GM19025 (cell line): ENCODE measurements around the gene CDK10.
A peak's percentile ranks its signal among the peaks of the same experiment; 100 is the strongest.
"Not testable (repeated sequence)": the region's sequence is repeated elsewhere in the genome, so short reads cannot be mapped to it uniquely, and the experiment has no call there.

Source experiments
- ATAC-seq: cut with Tn5 transposase; IDR thresholded peaks from one replicate; pipeline ENCODE4 v1.9.1; 2021; ENCODE audit warnings: mild to moderate bottlenecking, low read depth, moderate library complexity; ENCODE audit not compliant: unreplicated experiment

The CDK10 gene, protein sequence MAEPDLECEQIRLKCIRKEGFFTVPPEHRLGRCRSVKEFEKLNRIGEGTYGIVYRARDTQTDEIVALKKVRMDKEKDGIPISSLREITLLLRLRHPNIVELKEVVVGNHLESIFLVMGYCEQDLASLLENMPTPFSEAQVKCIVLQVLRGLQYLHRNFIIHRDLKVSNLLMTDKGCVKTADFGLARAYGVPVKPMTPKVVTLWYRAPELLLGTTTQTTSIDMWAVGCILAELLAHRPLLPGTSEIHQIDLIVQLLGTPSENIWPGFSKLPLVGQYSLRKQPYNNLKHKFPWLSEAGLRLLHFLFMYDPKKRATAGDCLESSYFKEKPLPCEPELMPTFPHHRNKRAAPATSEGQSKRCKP

DNA sequence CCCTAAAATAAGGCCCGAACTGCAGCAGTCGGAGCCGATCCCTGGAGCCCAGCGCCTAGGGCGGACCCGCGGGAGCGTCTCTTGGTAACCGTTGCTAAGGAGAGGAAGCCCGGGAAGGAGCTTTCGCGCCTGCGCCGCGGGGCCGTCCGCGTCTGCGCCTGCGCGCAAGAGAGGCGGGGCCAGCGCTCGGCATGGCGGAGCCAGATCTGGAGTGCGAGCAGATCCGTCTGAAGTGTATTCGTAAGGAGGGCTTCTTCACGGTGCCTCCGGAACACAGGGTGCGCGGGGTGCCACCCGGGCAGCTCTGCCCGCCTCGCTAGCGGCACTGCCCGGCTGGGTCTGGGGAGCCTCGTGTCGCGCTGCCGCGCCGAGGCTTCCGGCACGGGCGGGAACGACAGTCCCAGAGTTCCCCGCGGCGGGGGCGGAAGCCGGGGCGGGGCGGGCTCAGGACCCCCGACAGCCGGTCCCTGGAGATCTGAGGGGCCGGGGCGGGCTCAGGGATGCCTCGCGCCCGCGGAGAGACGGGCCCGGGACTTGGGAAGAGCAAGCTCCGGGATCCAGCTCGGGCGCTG lies at the start of gene CDK10:
Gene CDK10, plus strand, starts transcription at position 170 of the 572 bp plus-strand sequence. Its CDS starts 22 bp downstream, at position 192.
- peak; percentile 81 for ATAC-seq

DNA sequence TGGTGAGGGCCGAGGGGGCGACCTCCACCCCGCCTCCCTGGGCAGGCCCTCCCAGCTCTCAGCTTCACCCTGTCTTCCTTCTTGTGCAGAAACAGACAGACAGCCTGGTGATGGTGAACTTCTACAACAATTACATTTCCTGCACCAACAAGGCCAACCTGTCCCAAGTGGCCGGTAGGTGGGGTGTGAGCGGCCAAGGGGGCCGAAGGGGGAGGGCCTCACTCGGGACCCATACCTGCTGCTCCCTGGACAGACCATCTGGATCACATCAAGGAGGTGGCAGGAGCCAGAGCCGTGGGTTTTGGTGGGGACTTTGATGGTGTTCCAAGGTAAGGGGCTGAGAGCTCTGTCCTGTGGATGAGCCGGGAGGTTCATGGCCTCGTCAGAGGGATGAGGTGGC lies 49.1 kb upstream of the CDK10 start:
- ATAC-seq = no peak

DNA sequence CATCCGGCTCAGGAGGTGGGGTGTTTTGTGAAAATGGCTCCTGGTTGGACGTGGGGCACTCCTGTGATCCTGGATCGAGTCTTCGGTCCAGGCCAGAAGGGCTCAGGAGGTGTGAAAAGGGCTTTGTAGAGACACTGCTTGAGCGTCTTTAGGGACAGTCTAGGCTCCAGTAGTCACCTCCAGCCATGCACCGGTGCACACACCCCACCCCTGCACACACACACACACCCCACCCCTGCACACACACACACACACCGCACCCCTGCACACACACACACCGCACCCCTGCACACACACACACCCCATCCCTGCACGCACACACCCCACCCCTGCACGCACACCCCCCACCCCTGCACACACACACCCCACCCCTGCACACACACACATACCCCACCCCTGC lies 48.0 kb upstream of the CDK10 start:
- ATAC-seq = no peak

DNA sequence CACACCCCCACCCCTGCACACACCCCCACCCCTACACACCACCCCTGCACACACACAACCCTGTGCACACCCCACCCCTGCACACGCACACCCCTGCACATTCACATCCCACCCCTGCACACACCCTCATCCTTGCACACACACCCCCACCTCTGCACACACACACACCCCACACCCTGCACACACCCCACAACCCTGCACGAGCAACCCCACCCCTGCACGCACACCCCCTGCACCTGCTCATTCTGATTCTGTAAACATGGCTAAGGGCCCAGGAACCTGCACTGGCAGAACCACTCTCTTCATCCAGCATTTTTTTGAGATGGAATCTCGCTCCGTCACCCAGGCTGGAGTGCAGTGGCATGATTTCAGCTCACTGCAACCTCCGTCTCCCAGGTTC lies 47.1 kb upstream of the CDK10 start:
- ATAC-seq = no peak

DNA sequence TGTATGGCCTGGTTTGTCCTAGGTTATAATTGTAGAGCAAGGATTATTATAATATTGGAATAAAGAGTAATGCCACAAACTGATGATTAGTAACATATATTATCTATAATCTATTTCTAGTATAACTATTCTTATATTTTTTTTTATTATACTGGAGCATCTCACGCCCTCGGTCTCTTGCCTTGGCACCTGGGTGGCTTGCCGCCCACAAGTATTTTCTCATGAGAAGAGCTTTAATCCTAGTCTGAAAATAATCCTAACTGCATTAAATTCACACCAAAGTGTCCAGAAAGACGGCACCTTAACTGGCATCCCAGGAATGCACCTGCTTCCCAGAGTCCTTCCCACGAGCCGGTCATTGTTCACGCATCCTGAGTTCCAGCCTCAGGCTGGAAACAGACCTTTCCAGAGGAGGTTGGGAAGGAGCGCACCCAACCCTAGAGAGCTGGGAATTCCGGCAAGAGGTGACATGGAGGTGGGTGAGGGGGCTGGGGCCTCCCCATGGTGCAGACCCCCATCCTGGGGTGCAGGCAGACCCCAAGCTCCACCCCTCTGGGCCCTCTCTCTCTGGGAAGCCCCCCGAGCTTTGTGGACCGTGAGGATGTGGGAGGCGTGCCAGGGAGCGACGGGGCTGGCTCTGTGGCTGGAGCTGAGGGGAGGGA lies 44.9 kb upstream of the CDK10 start:
- no peak for ATAC-seq

DNA sequence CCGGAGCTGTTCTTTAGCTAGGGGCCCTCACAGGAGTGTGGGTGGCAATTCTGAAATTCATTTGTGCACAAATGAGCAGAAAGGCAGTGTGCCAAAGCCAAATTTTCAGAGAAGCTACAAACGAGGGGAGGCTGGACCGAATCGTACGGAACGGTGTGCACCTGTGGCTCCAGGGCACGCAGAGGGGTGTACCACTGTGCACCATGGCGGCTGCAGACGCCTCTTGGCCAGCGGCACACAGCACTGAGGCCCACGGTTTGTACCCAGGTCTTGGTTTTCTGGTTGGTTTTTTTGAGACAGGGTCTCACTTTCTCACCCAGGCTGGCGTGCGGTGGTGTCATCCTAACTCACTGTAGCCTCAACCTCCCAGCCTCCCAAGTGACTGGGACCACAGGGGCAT lies 43.9 kb upstream of the CDK10 start:
- ATAC-seq = no peak

DNA sequence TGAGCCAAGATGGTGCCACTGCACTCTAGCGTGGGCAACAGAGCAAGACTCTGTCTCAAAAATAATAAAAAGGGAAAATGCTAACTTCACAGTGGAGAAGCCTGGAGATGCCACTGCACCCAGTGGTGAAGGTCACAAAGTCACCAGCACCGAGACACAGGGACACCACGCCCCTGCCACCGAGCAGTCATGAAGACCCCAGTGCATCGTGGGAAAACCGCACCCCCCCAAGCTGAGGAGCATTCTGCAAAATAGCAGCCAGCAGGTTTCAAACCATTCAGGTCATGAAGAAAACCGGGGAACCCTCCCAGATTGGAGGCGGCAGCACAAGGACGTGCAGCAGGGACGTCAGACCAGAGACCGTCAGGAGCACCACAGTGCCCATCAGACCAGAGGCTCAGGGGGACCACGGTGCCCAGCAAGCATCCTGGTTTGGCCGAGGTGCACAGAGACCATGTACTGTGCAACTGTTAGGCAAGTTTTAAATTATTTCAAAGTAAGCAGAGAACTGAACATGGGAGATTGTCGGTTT lies 42.7 kb upstream of the CDK10 start:
- ATAC-seq = no peak

DNA sequence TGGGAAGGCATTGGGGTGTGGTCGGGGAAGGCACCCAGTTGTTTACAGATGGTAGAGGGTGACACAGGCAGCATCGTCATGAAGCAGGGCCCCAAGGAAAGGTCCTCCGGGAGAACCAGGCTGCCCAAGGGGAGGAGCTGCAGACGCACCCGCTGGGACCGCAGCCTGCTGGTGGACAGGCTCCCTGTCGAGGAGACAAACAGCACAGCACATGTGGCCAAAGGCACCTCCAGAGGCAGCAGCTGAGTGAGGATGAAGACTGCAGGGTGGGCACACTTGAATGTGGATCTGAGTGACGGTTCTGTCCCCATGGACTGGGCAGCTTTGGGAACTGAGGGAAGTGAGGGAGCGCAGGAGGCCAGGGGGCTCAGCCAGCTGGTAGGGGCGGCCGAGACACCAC lies 41.4 kb upstream of the CDK10 start:
- ATAC-seq = no peak

DNA sequence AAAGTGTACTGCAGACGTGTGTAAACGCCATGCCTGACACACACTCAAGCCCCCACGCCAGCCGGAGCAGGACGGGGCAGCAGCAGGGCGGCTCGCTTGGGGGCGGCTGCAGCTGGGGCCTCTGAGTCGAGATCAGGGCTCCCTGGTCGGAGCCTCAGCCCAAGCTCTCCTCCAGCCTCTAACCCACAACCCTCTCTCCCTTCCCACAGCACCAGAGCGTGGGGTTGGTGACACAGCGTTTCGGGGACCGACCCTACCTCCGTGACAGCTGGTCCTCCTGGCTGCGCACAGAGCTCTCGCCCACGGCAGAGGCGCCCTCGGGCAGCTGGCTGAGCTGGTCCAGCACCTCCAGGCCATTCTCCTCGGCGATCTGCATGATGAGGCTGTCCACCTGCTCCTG lies 40.2 kb upstream of the CDK10 start:
- no peak for ATAC-seq

DNA sequence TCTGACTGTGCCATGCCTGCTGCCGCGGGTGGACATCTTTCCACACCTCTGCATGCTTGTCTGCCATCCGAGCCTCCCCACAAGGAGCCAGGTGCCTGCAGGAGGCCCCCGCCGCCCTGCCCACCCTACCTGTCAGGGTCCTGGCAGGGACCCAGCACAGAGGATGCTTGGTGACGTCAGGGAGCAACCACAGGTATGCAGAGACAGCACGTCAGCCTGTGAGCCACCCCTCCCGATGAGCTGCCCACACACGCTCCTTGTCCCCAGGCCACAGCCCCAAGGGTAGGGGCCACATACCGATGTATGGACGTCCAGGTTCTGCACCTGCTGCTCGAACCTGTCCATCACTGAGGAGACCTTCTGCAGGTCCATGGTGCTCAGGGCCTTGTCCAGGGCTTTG lies 39.6 kb upstream of the CDK10 start:
- no peak for ATAC-seq

DNA sequence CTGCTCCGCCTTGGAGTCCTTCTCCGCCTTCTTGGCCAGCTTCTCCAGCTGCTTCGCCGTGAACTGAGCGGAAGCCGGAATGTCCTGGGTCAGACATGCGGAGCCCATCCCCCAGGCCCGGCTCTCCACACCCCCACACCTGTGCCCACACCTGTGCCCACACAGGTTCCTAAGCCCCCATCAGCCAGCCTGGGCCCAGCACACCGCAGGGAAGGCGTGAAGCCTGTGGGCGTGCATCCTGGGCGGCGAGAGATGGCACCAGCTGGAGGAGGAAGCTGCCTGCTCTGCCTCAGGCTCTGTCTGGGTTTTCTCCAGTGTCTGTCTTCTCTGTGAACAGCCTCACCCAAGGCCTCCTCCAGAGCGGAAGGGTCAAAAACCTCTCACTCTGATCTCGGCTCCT lies 34.9 kb upstream of the CDK10 start:
- ATAC-seq = no peak

DNA sequence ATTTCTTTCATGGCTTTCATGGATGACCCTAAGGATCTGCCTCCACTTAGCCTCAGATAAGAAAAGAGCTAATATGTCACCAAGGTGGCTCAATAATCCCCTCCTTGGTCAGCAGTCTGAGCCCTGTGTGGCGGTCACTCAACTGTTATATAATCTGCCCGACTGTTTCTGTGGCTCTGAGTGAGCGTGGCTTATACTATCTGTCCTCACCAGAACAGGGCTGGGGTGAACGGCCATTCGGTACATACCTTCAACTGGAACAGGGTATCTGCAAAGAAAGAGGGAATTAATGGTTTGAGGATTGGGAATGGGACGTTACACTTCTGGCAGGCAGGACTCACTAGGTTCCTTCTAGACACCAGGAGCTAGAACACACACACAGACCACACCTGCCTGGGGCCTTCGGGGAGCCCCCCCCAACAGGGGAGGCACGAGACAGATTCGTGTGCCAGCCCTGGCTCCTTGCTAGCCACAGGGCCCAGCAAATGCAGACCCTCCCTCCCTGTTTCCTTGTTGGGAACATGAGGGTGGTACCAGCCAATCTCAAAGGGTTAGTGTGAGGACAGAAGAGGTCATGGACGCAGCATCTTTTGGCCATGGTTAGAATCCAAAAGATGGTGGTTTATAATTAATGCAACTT lies 32.7 kb upstream of the CDK10 start:
- no peak for ATAC-seq

DNA sequence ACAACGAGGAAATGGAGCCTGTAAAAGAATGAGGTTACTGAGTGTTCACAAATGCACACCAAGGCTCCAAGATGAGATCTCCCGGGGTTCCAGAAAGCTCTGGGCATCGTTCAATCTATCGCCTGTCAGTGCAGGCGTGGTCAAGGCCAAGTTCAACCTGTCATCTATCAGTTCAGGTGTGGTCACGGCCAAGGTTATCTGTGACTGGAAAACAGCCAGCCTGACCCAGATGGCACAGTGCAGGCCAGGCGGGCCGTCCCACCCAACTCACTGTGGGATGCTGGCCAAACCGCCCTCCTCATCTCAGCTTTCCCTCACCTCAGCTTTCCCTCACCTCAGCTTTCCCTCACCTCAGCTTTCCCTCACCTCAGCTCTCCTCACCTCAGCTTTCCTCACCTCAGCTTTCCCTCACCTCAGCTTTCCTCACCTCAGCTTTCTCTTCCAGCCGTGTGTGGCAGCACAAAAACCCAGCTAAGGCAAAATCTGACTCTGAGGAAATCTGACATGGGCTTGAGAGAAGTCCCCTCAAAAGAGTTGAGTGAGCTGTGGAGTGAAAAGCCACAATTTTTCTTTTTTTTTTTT lies 31.3 kb upstream of the CDK10 start:
- ATAC-seq = no peak

DNA sequence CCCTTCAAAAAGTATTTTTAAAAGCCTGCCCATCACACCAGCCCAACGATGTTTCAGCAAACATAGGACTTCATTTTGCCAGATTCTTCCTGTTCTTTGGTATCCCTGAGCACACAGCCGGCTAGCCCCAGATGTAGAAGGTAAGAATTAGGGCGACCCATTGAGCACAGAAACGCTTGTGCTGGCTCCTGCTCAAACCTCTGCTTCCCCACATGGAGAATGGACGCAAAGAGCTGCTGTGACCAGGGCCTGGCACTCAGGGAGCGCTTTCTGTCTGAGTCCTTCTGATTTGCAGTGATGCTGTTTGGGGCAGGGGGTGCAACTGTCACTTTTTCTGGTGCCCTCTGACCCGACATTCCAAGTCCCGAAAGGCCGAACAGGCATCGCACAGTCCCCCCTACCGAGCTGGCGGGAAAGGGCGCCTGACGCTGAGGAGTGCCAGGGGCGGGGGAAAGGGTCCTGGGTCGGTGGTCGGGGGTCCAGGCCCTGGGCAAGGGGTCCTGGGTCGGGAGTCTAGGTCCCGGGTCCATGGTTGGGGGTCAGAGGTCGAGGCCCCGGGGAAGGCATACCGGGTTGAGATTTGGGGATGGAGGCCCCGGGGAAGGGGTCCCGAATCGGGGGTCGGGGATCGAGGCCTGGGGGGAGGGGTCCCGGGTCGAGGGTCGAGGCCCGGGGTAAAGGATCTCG lies 29.9 kb upstream of the CDK10 start:
- no peak for ATAC-seq

DNA sequence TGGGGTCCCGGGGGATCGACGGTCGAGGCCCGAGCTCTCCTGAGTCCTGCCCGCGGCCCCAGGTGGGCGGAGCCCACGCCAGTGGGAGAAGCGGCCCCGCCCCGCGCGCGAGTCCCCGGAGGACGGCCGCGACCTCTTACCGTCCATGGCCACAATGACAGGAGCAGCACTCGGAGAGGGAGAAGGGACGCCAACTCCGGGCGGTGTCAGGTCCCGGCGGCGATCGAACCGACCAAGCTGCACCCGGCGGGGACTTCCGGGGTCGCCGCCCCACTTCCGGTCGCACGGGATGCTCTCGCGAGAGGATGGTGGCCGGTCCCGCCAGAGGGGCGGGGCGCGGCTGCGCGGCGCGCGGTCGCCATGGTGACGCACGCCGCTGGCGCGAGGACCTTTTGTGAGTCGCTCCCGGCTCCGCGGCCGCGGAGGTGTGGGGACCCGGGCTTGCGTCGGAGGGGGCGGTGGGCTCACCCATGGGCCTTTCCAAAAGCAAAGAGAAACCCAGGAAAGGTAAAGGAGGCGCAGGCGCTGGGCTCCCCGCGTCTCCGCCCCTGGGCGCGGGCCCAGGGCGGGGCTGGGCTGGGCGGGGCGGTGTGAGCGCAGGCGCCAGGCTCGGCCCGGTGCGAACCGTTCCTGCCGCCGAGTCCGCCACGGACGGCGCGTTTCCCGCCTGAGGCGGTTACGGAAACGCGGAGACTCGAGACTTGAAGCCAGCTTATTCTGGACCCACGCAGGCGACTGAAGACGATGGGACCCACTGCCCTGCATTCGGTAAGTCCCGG lies 28.9 kb upstream of the CDK10 start, which contains the start of the genes CHMP1A and SPATA33:
Gene CHMP1A, minus strand, starts transcription at position 267 of the 779 bp plus-strand sequence. Its CDS starts 120 bp downstream, at position 147.
Gene SPATA33, plus strand, starts transcription at position 395 of the 779 bp plus-strand sequence. Its CDS starts 76 bp downstream, at position 471.
- peak; percentile 89 for ATAC-seq

DNA sequence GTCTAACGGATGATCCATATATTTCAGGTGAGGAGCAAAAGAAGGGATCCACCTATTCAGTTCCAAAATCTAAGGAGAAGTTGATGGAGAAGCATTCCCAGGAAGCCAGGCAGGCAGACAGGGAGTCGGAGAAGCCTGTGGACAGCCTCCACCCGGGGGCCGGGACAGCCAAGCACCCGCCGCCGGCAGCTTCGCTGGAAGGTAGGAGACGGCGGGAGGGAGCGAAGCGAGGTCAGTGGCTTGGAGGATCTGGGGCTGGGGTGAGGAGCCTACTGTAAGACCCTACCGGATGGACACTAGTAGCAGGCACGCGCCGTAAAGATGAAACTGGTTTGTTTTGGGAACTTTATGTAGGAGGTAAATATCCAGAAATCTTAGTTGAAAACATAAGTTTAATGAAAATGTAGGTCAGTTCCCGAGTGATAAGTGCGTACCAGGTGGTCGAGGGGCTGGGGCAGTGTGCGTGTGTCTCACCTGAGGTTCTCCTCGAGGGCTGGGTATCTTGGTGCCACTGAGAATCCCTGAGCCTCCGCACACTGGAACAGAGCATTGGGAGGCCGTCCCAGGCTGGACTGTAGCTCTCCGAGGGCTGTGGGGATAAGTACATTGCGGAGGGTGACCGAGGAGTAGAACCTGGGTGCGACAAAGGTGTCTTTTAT lies 28.1 kb upstream of the CDK10 start:
- no peak for ATAC-seq

DNA sequence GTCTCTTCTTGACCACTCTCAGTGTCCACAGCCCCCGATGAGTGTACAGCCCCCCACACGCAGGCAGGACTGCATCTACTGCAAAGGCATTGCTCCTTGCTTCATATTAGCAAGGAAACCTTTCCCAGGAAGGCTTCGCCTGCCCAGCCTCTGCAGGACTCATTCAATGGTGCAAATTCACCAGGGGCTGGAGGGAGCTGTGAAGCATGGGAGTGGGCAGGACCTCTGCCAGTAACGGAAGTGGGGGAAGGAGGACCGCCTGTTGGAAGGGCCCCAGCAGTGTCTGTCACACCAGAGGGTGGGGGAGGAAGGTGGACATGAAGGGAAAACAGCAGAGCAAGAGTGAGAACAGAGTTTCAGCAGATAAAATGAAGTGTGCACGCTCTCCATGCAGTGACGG lies 26.3 kb upstream of the CDK10 start:
- no peak for ATAC-seq

DNA sequence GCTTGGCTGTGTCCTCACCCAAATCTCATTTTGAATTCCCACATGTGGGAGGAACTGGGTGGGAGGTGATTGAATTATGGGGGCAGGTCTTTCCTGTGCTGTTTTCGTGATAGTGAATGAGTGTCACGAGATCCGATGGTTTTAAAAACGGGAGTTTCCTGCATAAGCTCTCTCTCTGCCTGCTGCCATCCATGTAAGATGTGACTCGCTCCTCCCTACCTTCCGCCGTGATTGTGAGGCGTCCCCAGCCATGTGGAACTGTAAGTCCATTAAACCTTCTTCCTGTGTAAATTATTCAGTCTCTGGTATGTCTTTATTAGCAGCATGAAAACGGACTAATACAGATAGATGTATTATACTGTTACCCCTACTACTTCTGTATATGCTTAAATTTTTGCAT lies 25.3 kb upstream of the CDK10 start:
- ATAC-seq = no peak

DNA sequence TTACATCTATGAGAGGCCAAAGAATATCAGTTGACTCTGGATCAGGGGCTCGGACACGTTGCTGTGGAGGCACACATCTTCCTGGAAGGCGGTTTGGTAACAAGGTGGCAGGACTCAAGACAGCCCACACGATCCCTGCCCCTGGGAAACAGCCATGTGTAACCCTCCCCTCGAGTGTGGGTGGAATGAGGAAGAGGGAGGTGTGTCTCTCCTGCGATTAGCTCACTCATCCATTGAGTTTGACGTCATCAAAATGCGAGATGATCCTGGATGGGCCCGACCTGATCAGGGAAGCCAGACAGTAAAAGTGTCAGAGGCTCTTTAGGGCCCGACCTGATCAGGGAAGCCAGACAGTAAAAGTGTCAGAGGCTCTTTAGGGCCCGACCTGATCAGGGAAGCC lies 22.3 kb upstream of the CDK10 start:
- ATAC-seq = not testable (repeated sequence)
